Neural progenitor cell (in vitro differentiated cells): ENCODE data around the gene ARHGEF6. TPM values are rescaled to one million over a fixed set of nuclear protein-coding genes. Genes with fewer than 3 reads are reported as not detected.
A peak's percentile ranks its signal among the peaks of the same experiment; 100 is the strongest.

Experiments
- DNase-seq: peaks from one replicate; pipeline ENCODE4 v3.0.0-alpha.2; 2016; ENCODE audit warnings: low spot score
- H2AFZ ChIP-seq: fragments of 200-600 bp; sonication (generic); replicated peaks from 2 replicates; pipeline ENCODE4 v1.6.1; 2016; ENCODE audit warnings: antibody characterized with exemption
- H3F3A ChIP-seq: fragments of 200-600 bp; sonication (generic); 2 replicates; pipeline ENCODE4 v1.6.1; 2016; ENCODE audit warnings: antibody characterized with exemption, low read depth
- H3K27ac ChIP-seq: fragments of 200-600 bp; sonication (generic); 2 replicates; pipeline ENCODE4 v1.5.1; 2016; ENCODE audit warnings: mild to moderate bottlenecking
- H3K27me3 ChIP-seq: fragments of 200-600 bp; sonication (generic); 2 replicates; pipeline ENCODE4 v1.6.1; 2016; ENCODE audit warnings: mild to moderate bottlenecking, moderate library complexity
- H3K36me3 ChIP-seq: fragments of 200-600 bp; sonication (generic); 2 replicates; pipeline ENCODE4 v1.5.1; 2016
- H3K4me1 ChIP-seq: fragments of 200-600 bp; sonication (generic); 2 replicates; pipeline ENCODE4 v1.6.1; 2016; ENCODE audit warnings: mixed run types
- H3K4me2 ChIP-seq: fragments of 200-600 bp; sonication (generic); 2 replicates; pipeline ENCODE4 v1.6.1; 2016
- H3K4me3 ChIP-seq: fragments of 200-600 bp; sonication (generic); 2 replicates; pipeline ENCODE4 v1.5.1; 2016
- H3K79me2 ChIP-seq: fragments of 200-600 bp; sonication (generic); 2 replicates; pipeline ENCODE4 v1.6.1; 2016; ENCODE audit warnings: low read depth
- H3K9ac ChIP-seq: fragments of 200-600 bp; sonication (generic); 2 replicates; pipeline ENCODE4 v1.6.1; 2016
- H3K9me3 ChIP-seq: fragments of 200-600 bp; sonication (generic); 2 replicates; pipeline ENCODE4 v1.5.1; 2016; ENCODE audit warnings: low read depth
- H4K20me1 ChIP-seq: fragments of 200-600 bp; sonication (generic); 2 replicates; pipeline ENCODE4 v1.6.1; 2016; ENCODE audit warnings: low read depth
- H3K27ac Mint-ChIP-seq: 3 replicates; pipeline ENCODE4 v1.8.0; 2021; ENCODE audit warnings: mixed read lengths
- H3K27me3 Mint-ChIP-seq: 2 replicates; pipeline ENCODE4 v1.8.0; 2022; ENCODE audit warnings: low read depth, mild to moderate bottlenecking, inconsistent platforms, moderate library complexity, mixed read lengths; ENCODE audit not compliant: insufficient read depth
- H3K36me3 Mint-ChIP-seq: 3 replicates; pipeline ENCODE4 v1.8.0; 2021; ENCODE audit warnings: mixed read lengths
- H3K4me1 Mint-ChIP-seq: 3 replicates; pipeline ENCODE4 v1.8.0; 2021; ENCODE audit warnings: mixed read lengths
- H3K4me3 Mint-ChIP-seq: 3 replicates; pipeline ENCODE4 v1.8.0; 2021; ENCODE audit warnings: mild to moderate bottlenecking, moderate library complexity, mixed read lengths
- H3K9me3 Mint-ChIP-seq: 3 replicates; pipeline ENCODE4 v1.8.0; 2020; ENCODE audit warnings: mixed read lengths
- CTCF ChIP-seq: fragments of 200-600 bp; sonication (generic); IDR thresholded peaks from 2 replicates; pipeline ENCODE4 v1.5.1; 2017; ENCODE audit warnings: antibody characterized with exemption, mild to moderate bottlenecking
- EZH2 ChIP-seq: fragments of 200-600 bp; sonication (generic); IDR thresholded peaks from 2 replicates; pipeline ENCODE4 v1.6.1; 2017; ENCODE audit warnings: antibody characterized with exemption, mild to moderate bottlenecking, moderate library complexity
- EZH2phosphoT487 ChIP-seq: fragments of 200-600 bp; sonication (generic); IDR thresholded peaks from 2 replicates; pipeline ENCODE4 v1.6.1; 2017; ENCODE audit warnings: antibody characterized with exemption
- total RNA-seq: library from RNA; depleted of rRNA; stranded (reverse); fragments of >200 nt; gene quantifications from 2 replicates; pipeline ENCODE4 v1.2.3, GENCODE V29; 2015; ENCODE audit warnings: low replicate concordance

Gene ARHGEF6
- total RNA-seq, 1 donor from 2014 or later = 3.2 TPM

GRCh38 chrX:136765821-136766356 is 14.8 kb downstream of the ARHGEF6 start:
- H3K27me3 Mint-ChIP-seq = peaks cover 5% of the 10 kb centered on the region
- Histone ChIP-seq H3K4me1 (no peaks in the 10 kb centered on the region), H3K4me3 (no peak overlapping the region), H3K79me2 (no peaks in the 10 kb centered on the region), H3K9me3 (no peaks in the 10 kb centered on the region), H3K27me3 (peaks cover 24% of the 10 kb centered on the region), H3F3A (peaks cover 11% of the 10 kb centered on the region), H3K4me2 (no peak overlapping the region), H4K20me1 (no peaks in the 10 kb centered on the region), H2AFZ (no peak overlapping the region), H3K27ac (no peak overlapping the region), H3K9ac (no peak overlapping the region), H3K36me3 (no peaks in the 10 kb centered on the region)
- TF ChIP-seq EZH2 (no peak), CTCF (no peak), EZH2phosphoT487 (no peak)
- no peak for DNase-seq
- H3K9me3 Mint-ChIP-seq = peaks cover 15% of the 10 kb centered on the region
- H3K27ac Mint-ChIP-seq = no peak overlapping the region
- peaks cover 9% of the 10 kb centered on the region for H3K4me1 Mint-ChIP-seq
- H3K36me3 Mint-ChIP-seq = no peaks in the 10 kb centered on the region
- H3K4me3 Mint-ChIP-seq = peak overlapping the region; percentile 82

DNA sequence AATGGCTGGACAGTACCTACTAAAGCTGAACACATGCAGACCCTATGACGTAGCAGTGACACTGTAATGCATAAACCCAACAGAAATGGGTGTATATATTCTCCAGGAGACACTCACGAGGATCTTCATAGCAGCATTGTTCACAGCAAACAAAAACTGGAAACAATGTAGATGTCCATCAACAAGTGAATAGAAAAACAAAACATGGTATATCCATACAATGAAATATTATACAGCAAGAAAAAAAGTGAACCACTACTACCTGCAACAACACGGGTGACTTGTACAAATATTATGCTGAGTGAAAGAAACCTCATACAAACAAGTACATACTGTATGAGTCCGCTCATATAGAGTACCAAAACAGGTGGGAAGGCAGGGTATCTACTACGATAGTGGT is 16.5 kb downstream of the ARHGEF6 start:
- Histone ChIP-seq H3K4me3 (no peak overlapping the region), H3F3A (peaks cover 11% of the 10 kb centered on the region), H3K9ac (no peak overlapping the region), H3K79me2 (no peaks in the 10 kb centered on the region), H3K36me3 (no peaks in the 10 kb centered on the region), H2AFZ (no peak overlapping the region), H3K4me1 (no peaks in the 10 kb centered on the region), H3K4me2 (no peak overlapping the region), H3K9me3 (no peaks in the 10 kb centered on the region), H3K27me3 (peaks cover 24% of the 10 kb centered on the region), H4K20me1 (no peaks in the 10 kb centered on the region), H3K27ac (no peak overlapping the region)
- H3K36me3 Mint-ChIP-seq = no peaks in the 10 kb centered on the region
- peaks cover 16% of the 10 kb centered on the region for H3K4me1 Mint-ChIP-seq
- H3K9me3 Mint-ChIP-seq = peaks cover 15% of the 10 kb centered on the region
- no peak overlapping the region for H3K4me3 Mint-ChIP-seq
- TF ChIP-seq CTCF (no peak), EZH2phosphoT487 (no peak), EZH2 (no peak)
- DNase-seq = no peak
- no peak overlapping the region for H3K27ac Mint-ChIP-seq
- peaks cover 5% of the 10 kb centered on the region for H3K27me3 Mint-ChIP-seq

DNA sequence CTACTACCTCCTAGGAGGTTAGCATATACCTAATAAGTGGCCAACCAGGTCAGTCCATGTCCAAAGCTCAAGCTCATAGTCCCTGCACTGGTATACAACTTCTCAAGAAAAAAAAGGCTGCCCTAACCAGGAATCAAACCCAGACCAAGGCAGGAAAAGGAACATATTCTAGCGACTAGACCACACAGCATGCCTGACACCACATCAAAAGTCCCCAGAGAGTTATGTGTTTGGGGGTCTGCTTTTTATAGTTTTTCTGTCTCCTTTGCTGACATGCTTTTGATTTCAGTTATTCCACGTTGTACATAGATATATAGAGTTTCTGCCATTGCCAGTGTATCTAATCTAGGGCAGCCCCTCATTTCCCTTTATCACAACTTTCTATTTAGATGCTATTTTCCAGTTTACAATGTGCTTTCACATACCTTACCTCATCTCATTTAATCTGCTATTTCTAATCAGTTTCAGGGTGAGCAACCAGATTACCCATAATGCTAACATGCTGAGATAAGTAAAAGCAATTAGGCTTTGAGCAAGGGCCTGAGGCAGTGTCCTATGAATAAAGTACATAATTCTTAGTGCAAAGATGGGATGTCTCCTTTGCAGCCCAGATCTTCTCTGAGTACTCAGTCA is 17.8 kb downstream of the ARHGEF6 start:
- Mint-ChIP-seq H3K27me3 (peaks cover 3% of the 10 kb centered on the region), H3K36me3 (no peaks in the 10 kb centered on the region), H3K4me3 (no peak overlapping the region), H3K4me1 (peaks cover 8% of the 10 kb centered on the region), H3K27ac (no peak overlapping the region), H3K9me3 (peaks cover 13% of the 10 kb centered on the region)
- Histone ChIP-seq H3K36me3 (no peaks in the 10 kb centered on the region), H3K4me1 (no peaks in the 10 kb centered on the region), H3K4me3 (no peak overlapping the region), H3K27ac (no peak overlapping the region), H3K79me2 (no peaks in the 10 kb centered on the region), H4K20me1 (no peaks in the 10 kb centered on the region), H3K9me3 (no peaks in the 10 kb centered on the region), H2AFZ (no peak overlapping the region), H3K4me2 (no peak overlapping the region), H3F3A (peaks cover 7% of the 10 kb centered on the region), H3K27me3 (peaks cover 21% of the 10 kb centered on the region), H3K9ac (no peak overlapping the region)
- TF ChIP-seq EZH2 = no peak
- TF ChIP-seq CTCF = no peak
- TF ChIP-seq EZH2phosphoT487 = no peak
- DNase-seq = no peak
